Measurements from ENCODE around the gene RRAGA.

RRAGA gene

DNA sequence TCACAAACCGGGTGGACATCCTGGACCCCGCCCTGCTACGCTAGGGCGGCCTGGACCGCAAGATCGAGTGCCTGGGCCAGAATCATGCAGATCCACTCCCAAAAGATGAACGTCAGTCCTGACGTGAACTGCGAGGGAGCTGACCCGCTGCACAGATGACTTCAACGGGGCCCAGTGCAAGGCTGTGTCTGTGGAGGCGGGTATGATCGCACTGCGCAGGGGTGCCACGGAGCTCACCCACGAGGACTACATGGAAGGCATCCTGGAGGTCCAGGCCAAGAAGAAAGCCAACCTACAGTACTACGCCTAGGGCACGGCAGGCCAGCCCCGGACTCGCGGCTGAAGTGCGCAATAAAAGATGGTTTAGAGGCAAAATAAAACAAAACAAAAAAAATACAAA, 21.4 kb upstream of the RRAGA start:
- TF ChIP-seq SPI1 (IDR thresholded peaks at IDR 0.05; ENCODE audit: low read depth, low read length) = no peak
- no peak for TF ChIP-seq POLR2A (IDR thresholded peaks at IDR 0.05; ENCODE audit: low read depth, low read length)
- TF ChIP-seq TAF1 (IDR thresholded peaks at IDR 0.05; ENCODE audit: low read depth, low read length) = no peak
- TF ChIP-seq PAX5 (IDR thresholded peaks at IDR 0.05; ENCODE audit: insufficient read depth, low read length, severe bottlenecking) = no peak
- TF ChIP-seq POLR2AphosphoS5 (IDR thresholded peaks at IDR 0.05; ENCODE audit: low read depth, low read length) = no peak
- no peak for TF ChIP-seq POU2F2 (IDR thresholded peaks at IDR 0.05; ENCODE audit: low read depth, low read length)
- DNase-seq (ENCODE audit: insufficient read length, low spot score) (no peak), FAIRE-seq (no peak)

GRCh38 chr9:19028835-19029451, 20.3 kb upstream of the RRAGA start:
- peak; percentile 64 for DNase-seq (ENCODE audit: insufficient read length, low spot score)
- no peak for TF ChIP-seq POLR2AphosphoS5 (IDR thresholded peaks at IDR 0.05; ENCODE audit: low read depth, low read length)
- TF ChIP-seq POU2F2 (IDR thresholded peaks at IDR 0.05; ENCODE audit: low read depth, low read length) = no peak
- no peak for TF ChIP-seq PAX5 (IDR thresholded peaks at IDR 0.05; ENCODE audit: insufficient read depth, low read length, severe bottlenecking)
- no peak for TF ChIP-seq SPI1 (IDR thresholded peaks at IDR 0.05; ENCODE audit: low read depth, low read length)
- TF ChIP-seq TAF1 (IDR thresholded peaks at IDR 0.05; ENCODE audit: low read depth, low read length) = no peak
- no peak for TF ChIP-seq POLR2A (IDR thresholded peaks at IDR 0.05; ENCODE audit: low read depth, low read length)
- peak; percentile 51 for FAIRE-seq

- DNase-seq (ENCODE audit: insufficient read length, low spot score) (no peak), FAIRE-seq (no peak)
- TF ChIP-seq TAF1 (IDR thresholded peaks at IDR 0.05; ENCODE audit: low read depth, low read length) = no peak
These were observed 18.3 kb upstream of the RRAGA start for GRCh38 chr9:19030899-19031298.

DNA sequence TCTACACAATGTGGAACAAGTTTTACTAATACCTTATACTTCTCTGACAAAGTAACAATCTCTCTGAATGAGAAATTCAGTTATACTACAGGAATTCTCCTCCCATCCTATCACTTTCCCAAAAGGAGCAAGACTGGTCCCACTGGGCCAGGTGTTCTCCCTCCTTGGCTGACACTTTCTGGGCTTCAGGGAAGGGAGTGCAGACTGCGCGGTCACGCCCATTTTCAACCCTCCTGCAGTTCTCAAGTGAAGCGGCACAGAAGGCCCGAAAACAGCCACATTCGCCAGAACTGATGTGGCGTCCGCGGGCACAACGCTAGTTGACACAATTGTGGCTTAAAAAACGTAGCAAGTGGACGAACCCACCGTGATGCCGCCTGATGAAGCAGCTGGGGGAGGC, 16.8 kb upstream of the RRAGA start:
- TF ChIP-seq TAF1 (IDR thresholded peaks at IDR 0.05; ENCODE audit: low read depth, low read length) (no peak), POLR2AphosphoS5 (IDR thresholded peaks at IDR 0.05; ENCODE audit: low read depth, low read length) (no peak), POU2F2 (IDR thresholded peaks at IDR 0.05; ENCODE audit: low read depth, low read length) (no peak), SPI1 (IDR thresholded peaks at IDR 0.05; ENCODE audit: low read depth, low read length) (no peak), PAX5 (IDR thresholded peaks at IDR 0.05; ENCODE audit: insufficient read depth, low read length, severe bottlenecking) (no peak), POLR2A (IDR thresholded peaks at IDR 0.05; ENCODE audit: low read depth, low read length) (no peak)
- no peak for FAIRE-seq
- DNase-seq (ENCODE audit: insufficient read length, low spot score) = no peak

DNA sequence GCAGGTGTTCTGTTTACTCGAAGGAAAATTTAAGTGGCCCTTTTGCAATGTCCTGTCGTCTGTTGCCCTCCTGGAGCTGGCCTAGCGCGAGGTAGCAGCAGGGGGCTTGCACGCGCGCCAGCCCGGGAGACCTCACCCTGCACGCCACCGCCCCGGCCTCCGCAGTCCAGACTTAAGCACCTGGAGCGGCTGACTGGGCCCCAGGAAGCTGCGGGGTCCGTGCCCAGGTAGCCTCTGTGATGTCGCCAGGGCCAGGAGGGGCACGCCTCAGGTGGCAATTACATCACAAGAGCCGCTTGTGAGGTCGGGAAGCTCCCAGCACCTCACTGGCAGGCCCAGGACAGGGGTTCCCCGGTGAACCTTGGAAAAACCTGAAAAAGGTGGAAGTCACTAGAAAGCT, 16.2 kb upstream of the RRAGA start, which contains the start of gene SAXO1:
SAXO1 (minus strand) TSS at position 195 of the 400 bp plus-strand sequence. CDS start 301 bp downstream, outside the sequence.
- TF ChIP-seq POU2F2 (IDR thresholded peaks at IDR 0.05; ENCODE audit: low read depth, low read length) = no peak
- TF ChIP-seq POLR2AphosphoS5 (IDR thresholded peaks at IDR 0.05; ENCODE audit: low read depth, low read length) = no peak
- no peak for TF ChIP-seq TAF1 (IDR thresholded peaks at IDR 0.05; ENCODE audit: low read depth, low read length)
- no peak for TF ChIP-seq POLR2A (IDR thresholded peaks at IDR 0.05; ENCODE audit: low read depth, low read length)
- no peak for TF ChIP-seq PAX5 (IDR thresholded peaks at IDR 0.05; ENCODE audit: insufficient read depth, low read length, severe bottlenecking)
- no peak for TF ChIP-seq SPI1 (IDR thresholded peaks at IDR 0.05; ENCODE audit: low read depth, low read length)
- no peak for FAIRE-seq
- DNase-seq (ENCODE audit: insufficient read length, low spot score) = no peak

DNA sequence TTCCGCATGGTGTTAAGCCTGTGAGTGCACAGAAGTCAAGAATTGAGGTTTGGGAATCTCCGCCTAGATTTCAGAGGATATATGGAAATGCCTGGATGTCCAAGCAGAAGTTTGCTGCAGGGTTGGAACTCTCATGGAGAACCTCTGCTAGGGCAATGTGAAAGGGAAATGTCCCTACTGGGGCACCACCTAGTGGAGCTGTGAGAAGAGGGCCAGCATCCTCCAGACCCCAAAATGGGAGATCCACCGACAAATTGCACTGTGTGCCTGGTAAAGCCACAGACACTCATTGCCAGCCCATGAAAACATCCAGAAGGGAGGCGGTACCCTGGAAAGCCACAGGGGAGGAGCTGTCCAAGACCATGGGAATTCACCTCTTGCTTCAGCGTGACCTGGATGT, 12.6 kb upstream of the RRAGA start:
- no peak for TF ChIP-seq POLR2A (IDR thresholded peaks at IDR 0.05; ENCODE audit: low read depth, low read length)
- TF ChIP-seq POU2F2 (IDR thresholded peaks at IDR 0.05; ENCODE audit: low read depth, low read length) = no peak
- TF ChIP-seq SPI1 (IDR thresholded peaks at IDR 0.05; ENCODE audit: low read depth, low read length) = no peak
- no peak for TF ChIP-seq POLR2AphosphoS5 (IDR thresholded peaks at IDR 0.05; ENCODE audit: low read depth, low read length)
- no peak for TF ChIP-seq PAX5 (IDR thresholded peaks at IDR 0.05; ENCODE audit: insufficient read depth, low read length, severe bottlenecking)
- TF ChIP-seq TAF1 (IDR thresholded peaks at IDR 0.05; ENCODE audit: low read depth, low read length) = no peak
- DNase-seq (ENCODE audit: insufficient read length, low spot score) = no peak
- FAIRE-seq = no peak

GRCh38 chr9:19049917-19050636, 850 bp downstream of the RRAGA start:
- no peak for DNase-seq (ENCODE audit: insufficient read length, low spot score)
- TF ChIP-seq TAF1 (IDR thresholded peaks at IDR 0.05; ENCODE audit: low read depth, low read length) (no peak), POU2F2 (IDR thresholded peaks at IDR 0.05; ENCODE audit: low read depth, low read length) (no peak), SPI1 (IDR thresholded peaks at IDR 0.05; ENCODE audit: low read depth, low read length) (no peak), POLR2AphosphoS5 (IDR thresholded peaks at IDR 0.05; ENCODE audit: low read depth, low read length) (no peak), POLR2A (IDR thresholded peaks at IDR 0.05; ENCODE audit: low read depth, low read length) (no peak), PAX5 (IDR thresholded peaks at IDR 0.05; ENCODE audit: insufficient read depth, low read length, severe bottlenecking) (no peak)
- FAIRE-seq = peak; percentile 77

GRCh38 chr9:19050637-19051591, 1.7 kb downstream of the RRAGA start:
- TF ChIP-seq POU2F2 (IDR thresholded peaks at IDR 0.05; ENCODE audit: low read depth, low read length) (no peak), POLR2AphosphoS5 (IDR thresholded peaks at IDR 0.05; ENCODE audit: low read depth, low read length) (0 out of 2 replicates have a peak, but pooled peaks have one; percentile 18)
- FAIRE-seq = no peak
- no peak for DNase-seq (ENCODE audit: insufficient read length, low spot score)

DNA sequence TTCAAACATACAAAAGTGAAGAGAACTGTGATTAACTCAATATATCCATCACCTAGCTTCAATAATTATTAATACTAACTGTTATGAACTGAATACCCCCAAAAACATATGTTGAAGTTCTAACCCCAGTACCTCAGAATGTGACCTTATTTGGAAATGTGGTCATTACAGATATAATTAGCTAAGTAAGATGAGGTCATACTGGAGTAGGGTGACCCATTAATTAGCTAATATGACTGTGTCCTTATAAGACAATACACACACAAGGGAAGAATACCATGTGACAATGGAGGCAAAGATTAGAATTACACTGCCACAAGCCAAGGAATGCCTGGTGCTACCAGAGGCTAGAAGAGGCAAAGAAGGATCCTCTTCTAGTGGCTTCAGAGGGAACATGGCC, 7.8 kb downstream of the RRAGA start:
- no peak for FAIRE-seq
- TF ChIP-seq SPI1 (IDR thresholded peaks at IDR 0.05; ENCODE audit: low read depth, low read length) = no peak
- no peak for TF ChIP-seq POLR2AphosphoS5 (IDR thresholded peaks at IDR 0.05; ENCODE audit: low read depth, low read length)
- TF ChIP-seq TAF1 (IDR thresholded peaks at IDR 0.05; ENCODE audit: low read depth, low read length) = no peak
- no peak for TF ChIP-seq PAX5 (IDR thresholded peaks at IDR 0.05; ENCODE audit: insufficient read depth, low read length, severe bottlenecking)
- TF ChIP-seq POLR2A (IDR thresholded peaks at IDR 0.05; ENCODE audit: low read depth, low read length) = no peak
- no peak for TF ChIP-seq POU2F2 (IDR thresholded peaks at IDR 0.05; ENCODE audit: low read depth, low read length)
- DNase-seq (ENCODE audit: insufficient read length, low spot score) = no peak

Measured in GM12891 (cell line).